Epithelial cell of esophagus (primary cell): ENCODE data around the gene PTGIS.

Experiments
- DNase-seq: peaks from one replicate; pipeline ENCODE4 v3.0.0; 2010; ENCODE audit warnings: low read depth
- H3K4me3 ChIP-seq: 2 replicates; pipeline ENCODE4 v1.5.1; 2011; ENCODE audit warnings: mild to moderate bottlenecking, low read length, control low read depth
- TF ChIP-seq, protein P1 (sequence below): IDR thresholded peaks from 2 replicates; pipeline ENCODE4 v1.5.1; 2011; ENCODE audit warnings: low read depth, mild to moderate bottlenecking, low read length, control low read depth, inconsistent platforms; ENCODE audit not compliant: insufficient read depth; ENCODE audit errors: missing control alignments

Gene PTGIS

DNA sequence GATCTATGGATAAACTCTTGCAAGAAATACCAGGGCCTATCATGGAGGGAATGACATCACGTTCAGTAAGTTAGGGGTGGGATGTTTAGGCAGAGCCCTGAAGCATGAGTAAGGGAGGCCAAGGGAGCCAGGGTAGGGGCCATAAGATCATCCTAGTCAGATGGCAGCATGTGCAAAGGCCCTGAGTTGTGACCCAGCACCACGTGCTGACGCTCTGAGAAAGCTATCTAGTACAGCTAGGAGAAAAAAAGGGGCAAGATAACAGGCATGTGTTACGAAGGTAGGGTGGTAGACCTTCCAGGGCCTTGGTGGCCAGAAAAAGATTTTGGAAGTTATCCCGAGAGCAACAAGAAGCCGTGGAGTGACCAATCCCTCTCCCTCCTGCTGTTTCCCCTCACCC is 107.8 kb downstream of the PTGIS start:
- no peak for DNase-seq
- H3K4me3 ChIP-seq = no peak overlapping the region
- TF ChIP-seq, protein P1, sequence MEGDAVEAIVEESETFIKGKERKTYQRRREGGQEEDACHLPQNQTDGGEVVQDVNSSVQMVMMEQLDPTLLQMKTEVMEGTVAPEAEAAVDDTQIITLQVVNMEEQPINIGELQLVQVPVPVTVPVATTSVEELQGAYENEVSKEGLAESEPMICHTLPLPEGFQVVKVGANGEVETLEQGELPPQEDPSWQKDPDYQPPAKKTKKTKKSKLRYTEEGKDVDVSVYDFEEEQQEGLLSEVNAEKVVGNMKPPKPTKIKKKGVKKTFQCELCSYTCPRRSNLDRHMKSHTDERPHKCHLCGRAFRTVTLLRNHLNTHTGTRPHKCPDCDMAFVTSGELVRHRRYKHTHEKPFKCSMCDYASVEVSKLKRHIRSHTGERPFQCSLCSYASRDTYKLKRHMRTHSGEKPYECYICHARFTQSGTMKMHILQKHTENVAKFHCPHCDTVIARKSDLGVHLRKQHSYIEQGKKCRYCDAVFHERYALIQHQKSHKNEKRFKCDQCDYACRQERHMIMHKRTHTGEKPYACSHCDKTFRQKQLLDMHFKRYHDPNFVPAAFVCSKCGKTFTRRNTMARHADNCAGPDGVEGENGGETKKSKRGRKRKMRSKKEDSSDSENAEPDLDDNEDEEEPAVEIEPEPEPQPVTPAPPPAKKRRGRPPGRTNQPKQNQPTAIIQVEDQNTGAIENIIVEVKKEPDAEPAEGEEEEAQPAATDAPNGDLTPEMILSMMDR = no peak

DNA sequence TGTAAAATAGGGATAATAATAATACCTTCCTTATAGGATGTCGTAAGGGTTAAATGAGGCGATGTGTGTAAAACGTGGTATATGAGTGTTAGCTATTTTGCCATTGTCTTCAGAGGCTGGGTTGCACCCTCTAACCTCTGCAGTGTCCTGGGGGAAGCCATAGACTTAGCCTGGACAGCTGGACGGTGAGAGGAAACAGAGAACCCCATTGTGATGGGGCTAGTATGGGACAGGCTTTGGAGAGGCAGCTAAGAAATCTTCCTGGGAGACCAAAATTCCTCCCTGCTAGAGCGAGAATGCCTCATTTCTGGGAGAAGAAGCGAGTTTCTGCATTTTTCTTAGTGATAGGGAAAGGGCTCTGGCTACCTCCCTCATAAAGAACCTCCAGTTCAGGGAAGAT is 108.3 kb downstream of the PTGIS start:
- DNase-seq = no peak
- no peak overlapping the region for H3K4me3 ChIP-seq
- TF ChIP-seq, protein P1 = no peak

DNA sequence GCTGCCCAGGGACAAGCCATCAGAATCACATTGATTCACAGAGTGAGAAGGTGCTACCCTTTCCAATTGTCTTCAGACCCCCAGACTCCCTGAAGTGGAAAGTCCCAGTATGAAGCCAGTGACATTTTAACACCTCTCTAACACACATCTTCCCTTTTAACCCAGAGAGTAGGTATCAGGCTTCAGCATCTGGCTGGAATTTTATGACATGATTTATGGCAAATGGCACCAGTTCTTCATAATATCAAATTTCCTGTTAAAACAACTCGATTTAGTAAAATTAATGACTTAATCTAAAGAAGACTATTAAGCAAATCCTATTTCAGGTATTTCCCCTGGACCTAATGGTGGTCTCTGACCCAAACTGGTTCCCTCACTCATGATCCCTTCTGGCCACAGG is 110.5 kb downstream of the PTGIS start:
- DNase-seq = no peak
- TF ChIP-seq, protein P1 = no peak
- H3K4me3 ChIP-seq = no peak overlapping the region

DNA sequence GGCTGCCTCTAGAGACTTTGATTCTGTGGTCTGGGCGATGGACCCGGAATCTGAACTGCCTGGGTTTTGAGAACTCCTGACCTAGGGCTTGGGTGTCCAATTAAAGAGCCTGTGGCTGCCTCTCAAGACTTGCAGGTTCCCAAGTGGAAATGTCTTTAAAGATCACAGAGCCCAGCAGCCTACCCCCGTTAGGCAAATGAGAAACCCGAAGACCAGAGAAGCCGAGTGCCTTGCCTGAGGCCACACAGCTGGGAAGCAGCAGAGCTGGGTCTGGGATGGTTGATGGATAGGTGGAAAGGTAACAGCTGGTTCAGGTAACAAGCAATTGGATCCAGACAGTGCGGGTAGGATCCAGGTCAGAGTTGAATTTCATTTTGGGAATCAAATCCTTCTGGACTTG is 111.3 kb downstream of the PTGIS start:
- H3K4me3 ChIP-seq = no peak overlapping the region
- TF ChIP-seq, protein P1 = no peak
- no peak for DNase-seq

DNA sequence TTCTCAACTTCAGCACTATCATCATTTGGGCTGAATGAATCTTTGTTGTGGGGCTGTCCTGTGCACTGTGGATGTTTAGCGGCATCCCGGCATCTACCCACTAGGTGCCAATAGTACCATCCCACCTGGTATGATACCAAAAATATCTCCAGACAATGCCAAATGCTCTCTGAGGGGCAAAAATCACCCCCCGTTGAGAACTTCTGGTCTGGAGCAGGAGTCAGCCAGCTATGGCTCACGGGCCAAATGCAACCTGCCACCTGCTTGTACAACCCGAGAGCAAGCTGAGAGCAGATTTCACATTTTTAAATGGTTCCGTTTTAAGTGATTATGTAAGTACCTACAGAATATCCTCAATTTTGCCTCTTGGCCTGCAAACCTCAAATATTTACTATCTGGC is 112.2 kb downstream of the PTGIS start:
- TF ChIP-seq, protein P1 = no peak
- DNase-seq = no peak
- H3K4me3 ChIP-seq = no peak overlapping the region
